HG02938 (cell line): ENCODE results near the gene RALGPS2.

ENCODE experiments used
- ATAC-seq: cut with Tn5 transposase; IDR thresholded peaks from one replicate; pipeline ENCODE4 v1.9.1; 2021; ENCODE audit warnings: mild to moderate bottlenecking, moderate library complexity; ENCODE audit not compliant: unreplicated experiment

Gene RALGPS2, protein sequence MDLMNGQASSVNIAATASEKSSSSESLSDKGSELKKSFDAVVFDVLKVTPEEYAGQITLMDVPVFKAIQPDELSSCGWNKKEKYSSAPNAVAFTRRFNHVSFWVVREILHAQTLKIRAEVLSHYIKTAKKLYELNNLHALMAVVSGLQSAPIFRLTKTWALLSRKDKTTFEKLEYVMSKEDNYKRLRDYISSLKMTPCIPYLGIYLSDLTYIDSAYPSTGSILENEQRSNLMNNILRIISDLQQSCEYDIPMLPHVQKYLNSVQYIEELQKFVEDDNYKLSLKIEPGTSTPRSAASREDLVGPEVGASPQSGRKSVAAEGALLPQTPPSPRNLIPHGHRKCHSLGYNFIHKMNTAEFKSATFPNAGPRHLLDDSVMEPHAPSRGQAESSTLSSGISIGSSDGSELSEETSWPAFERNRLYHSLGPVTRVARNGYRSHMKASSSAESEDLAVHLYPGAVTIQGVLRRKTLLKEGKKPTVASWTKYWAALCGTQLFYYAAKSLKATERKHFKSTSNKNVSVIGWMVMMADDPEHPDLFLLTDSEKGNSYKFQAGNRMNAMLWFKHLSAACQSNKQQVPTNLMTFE

DNA sequence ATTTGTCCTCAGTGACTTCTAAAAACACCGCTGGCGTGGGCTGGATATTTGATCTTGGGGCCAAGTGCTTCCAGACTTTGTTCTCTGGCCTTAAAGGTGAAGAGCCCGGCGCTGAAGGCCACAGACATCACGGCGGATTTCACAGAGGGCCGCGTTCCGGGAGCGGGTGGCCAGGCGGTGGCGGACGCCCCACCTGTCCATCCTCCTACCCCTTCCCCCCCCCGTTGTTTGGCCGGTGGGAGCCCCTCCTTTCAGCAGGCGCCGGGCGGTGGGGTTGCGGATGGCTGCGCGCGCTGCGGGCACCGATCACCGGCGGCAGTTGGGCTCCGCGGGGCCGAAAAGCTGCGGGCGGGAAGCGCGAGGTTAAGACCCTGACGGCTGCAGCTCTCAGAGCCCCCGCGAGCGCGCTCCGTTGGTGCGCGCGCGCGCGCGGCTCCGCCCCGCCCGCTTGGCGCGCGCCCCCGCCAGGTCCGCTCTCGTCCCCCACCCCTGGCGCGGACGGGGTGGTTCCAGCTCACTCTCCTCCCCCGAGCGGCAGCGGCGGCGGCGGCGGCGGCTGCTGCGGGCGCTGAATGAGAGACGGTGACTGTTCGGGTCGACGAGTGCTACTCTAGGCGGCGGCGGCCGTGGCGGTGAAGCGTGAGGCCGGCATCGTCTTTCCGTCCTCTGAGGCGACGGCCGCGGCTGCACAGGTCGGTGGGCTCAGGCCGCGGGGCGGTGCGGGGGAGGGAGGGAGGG is at the start of gene RALGPS2:
Gene RALGPS2, plus strand, starts transcription at position 517 of the 738 bp plus-strand sequence. CDS start 51,521 bp downstream, outside the sequence.
- peak; percentile 51 for ATAC-seq

DNA sequence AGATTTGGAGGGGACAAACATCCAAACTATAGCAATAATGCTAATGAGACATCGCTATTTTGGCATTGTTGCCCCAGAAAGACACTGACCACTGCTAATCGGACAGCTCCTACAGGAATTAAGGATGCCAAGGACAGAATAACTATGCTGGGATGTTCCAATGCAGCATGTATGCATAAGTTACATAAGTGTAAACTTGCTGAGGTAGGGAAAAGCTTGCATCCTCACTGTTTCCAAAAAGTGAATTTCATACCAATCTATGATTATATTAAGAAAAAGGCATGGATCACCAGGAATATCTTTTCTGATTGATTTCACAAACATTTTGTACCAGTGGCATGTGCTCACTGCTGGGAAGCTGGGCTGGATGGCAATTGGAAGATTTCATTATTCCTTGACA is 45.8 kb upstream of the RALGPS2 start:
- ATAC-seq, result no peak

DNA sequence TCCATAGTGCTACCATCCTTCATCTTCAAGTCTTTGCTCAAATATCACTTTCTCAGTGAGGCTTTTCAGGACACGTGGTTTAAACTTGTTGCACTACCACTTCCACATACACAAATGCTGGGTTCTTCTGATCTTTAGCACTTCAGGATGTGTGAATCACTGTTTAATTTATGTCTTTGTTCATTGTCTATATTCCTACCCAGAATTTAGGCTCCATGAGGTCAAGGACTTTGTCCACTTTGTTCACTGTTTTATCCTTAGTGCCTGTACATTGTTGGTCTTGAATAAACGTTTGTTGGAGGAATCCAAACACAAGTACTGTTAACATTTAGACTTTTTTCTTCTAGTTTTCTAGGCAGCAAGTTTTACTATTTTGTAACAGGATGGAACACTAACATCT is 42.6 kb upstream of the RALGPS2 start:
- no peak for ATAC-seq

DNA sequence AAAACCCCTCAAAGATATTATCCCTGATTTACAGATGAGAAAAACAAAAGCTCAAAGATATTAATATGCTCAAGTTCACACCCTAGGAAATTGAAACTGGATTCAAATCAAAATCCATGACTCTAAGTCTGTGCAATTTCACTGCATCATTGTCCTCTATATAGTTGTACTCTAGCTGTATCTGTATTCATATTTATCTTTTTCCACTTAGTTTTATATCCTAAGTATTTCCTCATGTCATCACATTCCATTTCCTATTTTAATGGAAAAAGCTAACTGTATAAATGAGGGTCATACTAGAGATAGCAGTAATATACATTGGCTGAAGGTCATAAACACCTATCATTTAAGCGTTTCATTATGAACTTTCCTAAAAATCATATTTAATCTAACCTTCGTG is 42.2 kb upstream of the RALGPS2 start:
- ATAC-seq, result no peak

DNA sequence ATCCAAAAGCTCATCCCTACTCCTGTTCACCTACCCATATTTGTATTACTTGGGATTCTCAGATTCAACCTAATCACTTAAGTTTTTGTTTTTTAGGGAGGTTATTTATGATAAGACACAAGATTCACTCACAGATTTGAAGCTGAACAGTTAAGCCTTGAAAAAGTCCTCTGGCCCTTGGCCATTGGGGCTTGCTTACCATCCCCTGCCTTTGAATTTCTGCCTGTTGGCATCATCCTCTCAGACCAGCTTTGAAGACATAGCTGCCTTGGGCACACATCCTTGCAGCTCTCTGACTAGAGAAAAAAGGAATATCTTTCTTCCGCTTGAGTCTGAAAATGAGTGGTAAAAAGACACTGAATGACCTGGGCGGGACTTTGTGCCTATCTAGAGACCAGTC is 41.8 kb upstream of the RALGPS2 start:
- no peak for ATAC-seq

DNA sequence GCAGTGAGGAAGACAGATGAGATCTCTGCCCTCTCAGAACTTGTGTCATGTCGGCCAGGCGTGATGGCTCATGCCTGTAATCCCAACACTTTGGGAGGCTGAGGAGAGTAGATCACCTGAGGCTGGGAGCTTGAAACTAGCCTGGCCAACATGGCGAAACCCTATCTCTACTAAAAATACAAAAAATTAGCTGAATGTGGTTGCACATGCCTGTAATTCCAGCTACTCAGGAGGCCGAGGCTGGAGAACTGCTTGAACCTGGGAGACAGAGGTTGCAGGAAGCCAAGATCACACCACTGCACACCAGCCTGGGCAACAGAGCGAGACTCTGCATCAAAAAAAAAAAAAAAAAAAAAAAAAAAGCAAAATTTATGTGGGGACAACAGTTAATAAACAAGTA is 40.9 kb upstream of the RALGPS2 start:
- ATAC-seq, result no peak

DNA sequence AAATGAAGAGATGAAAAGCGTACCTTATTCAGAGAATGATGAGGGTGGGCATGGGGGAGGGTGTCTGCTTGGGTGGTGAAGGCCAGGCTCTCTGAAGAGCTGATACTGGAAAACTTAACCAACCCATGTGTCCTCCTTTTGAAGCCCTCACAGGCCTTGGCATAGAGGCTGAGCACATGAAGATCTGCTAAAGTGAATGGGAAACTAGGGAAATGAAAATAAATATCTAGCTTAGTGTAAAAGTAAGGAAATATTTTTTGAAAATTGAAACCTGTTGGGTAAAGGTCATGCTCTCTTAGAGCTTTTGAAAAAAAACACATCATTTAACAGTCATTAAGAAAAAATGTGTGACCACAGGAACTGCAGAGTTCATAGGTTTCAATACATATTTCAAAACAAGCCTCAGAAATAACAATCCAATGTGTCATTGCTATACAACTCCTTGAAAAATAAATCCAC is 40.5 kb upstream of the RALGPS2 start:
- ATAC-seq, result peak; percentile 89

DNA sequence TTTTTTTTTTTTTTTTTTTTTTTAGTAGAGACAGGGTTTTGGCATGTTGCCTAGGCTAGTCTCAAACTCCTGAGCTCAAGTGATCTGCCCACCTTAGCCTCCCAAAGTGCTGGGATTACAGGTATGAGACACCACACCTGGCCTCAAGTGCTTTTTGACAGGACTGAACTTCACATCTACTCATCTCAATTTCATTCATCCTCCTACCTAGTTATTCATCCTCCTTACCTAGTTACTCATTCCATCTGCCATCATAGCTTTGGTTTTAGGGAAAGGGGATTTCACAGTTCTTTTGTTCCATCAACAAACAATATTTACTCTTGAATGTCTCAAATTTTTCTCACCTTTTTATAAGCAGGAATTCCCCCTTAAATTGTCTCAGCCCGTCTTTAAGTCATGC is 38.6 kb upstream of the RALGPS2 start:
- no peak for ATAC-seq

DNA sequence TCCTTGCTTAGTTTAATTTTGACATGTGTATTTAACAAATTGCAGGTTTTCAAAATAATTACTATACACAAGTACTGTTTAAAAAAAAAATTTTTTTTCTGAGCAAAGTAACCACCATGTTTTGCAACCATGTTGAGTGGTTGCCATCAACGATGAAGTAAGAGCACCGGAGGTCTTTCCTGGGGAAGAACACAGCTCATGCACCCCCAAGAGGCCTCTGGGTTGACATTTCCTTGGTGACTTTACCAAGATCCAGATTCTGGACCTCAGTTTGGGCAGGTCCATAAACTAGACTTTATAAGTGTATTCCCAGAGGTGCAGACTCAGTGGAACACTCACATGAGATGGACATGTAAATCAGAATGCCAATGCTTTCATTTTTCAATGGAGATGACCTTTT is 36.8 kb upstream of the RALGPS2 start:
- ATAC-seq, result no peak

DNA sequence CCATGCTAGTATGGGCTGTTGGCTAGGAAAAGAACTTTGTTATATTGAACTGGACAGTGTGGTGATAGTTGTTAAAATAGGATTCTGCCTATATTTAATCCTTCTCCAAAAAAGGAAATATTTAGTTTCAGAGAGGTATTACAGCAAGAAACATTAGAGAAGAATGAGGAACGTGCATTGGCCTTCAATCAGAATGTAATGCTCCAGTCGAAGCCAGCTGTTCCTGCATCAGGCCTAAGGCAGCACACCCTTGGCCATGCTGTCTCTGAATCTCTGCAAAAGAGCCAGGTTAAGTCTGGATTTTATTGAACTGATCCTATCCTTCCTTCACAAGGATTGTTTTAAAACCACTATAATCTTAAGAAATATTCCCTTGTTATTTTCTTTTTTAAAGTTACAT is 35.3 kb upstream of the RALGPS2 start:
- no peak for ATAC-seq

DNA sequence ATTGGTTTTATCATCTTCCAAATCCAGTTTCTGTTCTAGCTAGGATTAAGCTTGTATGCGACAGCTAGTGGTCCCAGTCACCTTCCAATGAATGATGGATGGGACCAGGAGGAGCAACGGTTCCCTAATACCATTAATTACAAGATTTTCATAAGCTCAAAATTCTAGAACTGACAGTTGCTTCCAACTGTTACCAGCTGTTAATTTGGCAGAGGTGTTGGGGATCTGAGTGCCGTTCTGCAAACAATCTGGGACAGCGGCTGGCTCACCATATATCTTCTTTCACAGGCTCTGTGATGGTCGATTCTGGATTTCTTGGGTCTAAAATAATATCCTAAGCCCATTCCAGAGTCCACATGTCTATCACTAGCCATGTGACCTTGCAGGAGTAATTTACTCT is 34.5 kb upstream of the RALGPS2 start:
- no peak for ATAC-seq

DNA sequence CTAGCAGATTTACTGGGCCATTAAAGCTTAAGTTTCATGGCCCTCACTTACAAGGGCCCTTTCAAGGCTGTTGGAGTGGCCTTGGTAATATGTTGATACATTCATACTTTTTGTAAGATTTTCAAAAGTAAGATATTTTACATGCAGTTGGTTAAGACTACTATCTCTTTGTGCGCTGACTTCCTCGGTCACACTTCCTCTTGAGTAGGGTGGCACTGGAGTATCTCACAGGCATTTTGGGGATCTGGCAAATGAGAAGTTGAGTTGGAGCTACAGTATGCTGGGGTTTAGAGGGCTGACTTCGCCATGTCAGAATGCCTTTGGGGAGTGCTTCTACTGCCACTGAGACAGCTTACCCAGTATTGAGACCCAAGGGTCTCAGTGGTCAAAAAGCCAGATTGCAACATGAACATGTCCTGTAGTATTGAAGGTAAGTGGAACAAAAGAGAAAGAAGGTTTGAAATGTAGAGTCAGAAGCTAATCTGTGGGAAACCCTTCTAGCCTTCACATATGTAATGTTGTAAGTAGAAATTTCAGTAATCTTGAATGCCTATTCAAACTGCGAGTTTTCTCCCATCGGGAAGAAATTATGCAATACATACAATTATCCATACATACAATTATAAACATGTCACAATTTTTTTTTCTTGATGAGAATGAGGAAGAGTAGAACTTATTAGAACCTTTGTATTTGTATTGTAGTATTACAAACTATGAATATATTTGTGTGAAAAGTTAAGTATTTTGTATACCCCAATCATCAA is 32.3 kb upstream of the RALGPS2 start:
- no peak for ATAC-seq

DNA sequence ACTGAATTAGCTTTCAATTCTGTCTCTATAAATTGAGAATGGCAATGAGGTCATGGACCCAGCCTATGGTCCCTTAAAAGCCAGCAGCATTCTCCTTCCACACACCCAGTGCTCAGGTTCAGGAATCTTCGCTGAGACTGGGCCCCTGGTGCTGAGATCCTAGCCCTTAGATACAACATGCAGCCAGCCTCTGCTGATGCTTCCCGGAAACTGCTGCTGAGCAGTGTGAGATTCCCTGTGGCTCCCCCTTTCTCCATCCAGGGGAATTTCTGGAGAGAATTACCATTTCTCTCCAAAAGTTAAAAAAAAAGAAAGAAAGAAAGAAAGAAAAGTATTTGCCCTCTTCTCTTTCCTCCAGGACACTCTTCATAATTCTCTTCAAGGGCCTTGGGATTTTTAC is 31.7 kb upstream of the RALGPS2 start:
- no peak for ATAC-seq

DNA sequence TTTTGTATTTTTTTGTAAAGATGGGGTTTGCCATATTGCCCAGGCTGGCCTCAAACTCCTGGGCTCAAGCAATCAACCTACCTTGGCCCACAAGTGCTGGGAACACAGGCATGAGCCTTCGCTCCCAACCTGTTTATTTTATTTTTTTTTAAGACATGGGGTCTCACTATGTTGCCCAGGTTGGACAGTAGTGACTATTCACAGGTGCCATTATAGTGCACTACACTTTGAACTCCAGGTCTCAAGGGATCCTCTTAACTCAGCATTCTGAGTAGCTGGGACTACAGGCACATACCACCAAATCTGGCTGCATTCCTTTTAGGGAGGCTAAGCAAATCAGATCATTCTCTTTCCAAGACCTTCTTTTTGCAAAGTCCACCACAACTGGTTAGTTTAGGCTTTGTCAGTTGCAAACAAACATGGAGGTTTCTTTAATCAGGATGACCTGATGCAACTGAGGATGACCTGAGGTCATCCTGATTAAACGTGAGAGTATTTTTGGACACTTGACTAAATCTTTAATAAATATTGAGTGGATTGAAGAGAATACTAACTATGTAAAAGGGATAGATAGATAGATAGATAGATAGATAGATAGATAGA is 30.0 kb upstream of the RALGPS2 start:
- no peak for ATAC-seq

DNA sequence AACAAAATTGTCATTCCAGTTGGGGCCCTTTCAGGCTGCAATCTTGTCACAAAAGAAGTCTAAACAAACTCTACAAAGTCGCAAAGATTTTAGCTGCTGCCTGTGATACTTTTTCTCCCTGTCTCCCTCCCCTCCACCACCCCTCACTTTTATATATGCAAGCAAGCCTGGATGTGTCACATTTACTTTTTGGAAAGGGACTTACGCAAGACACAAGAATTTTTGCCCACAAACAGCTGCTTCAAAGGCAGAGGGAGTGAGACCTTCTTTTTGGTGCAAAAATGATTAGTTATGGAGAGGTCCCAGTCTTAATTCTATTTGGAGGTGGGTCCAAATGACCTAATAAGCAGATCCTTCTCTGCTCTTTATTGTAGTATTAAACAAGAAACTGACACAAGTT is 22.9 kb upstream of the RALGPS2 start:
- ATAC-seq, result no peak

DNA sequence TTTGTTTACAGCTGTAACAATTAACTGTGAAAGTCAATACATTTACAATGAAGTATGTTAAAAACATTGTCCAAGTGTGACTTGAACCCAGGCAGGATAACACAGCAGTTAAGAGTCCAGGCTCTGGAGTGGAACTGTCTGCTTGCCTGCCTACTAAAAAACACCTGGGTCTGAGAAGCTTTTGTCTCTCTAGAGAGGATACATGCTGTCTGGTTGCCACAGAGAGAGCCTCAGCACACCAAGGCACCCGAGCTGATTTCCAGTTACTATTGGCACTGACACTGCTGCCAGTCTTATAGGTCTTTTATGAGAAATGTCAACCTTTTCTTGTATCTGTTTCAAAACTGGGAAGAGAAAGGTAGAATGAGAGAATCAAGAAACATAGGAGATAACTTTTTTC is 20.2 kb upstream of the RALGPS2 start:
- ATAC-seq, result no peak

DNA sequence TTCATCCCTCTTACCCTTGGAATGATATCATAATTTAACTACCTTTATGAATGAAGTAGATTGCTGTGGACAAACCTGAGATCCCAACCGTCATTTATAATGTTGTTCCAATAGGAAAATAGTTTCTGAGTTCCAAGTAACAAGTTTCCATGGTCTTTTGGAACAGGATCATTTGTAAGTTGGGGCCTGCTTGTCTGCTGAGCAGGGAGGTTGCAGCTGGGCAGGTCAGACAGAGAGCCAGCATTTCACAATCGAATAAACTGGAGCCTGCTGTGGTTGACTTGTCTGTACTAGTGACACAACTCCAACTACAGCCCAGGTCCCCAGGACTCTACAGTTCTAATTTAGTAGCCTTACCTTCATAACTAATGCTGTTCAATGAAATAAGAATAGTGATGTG is 18.6 kb upstream of the RALGPS2 start:
- ATAC-seq, result no peak

DNA sequence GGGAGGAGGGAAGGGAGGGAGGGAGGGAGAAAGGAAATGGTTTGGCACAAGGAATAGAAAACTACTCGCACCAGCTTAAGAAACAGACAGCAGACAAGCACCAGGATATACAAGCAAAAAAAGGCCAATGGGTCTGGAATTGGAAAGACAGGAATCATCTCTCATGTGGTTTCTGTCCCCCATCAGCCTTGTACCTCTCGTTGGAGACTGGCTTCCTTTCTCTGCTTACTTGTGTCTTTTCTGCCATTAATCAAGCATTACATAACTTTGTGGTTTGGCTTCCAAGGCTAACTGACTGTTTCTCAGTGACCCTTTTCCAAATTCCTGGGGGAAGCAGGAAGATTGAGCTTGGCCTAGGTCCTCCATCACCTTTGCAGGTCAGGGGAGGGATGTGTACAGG is 11.8 kb upstream of the RALGPS2 start:
- no peak for ATAC-seq

DNA sequence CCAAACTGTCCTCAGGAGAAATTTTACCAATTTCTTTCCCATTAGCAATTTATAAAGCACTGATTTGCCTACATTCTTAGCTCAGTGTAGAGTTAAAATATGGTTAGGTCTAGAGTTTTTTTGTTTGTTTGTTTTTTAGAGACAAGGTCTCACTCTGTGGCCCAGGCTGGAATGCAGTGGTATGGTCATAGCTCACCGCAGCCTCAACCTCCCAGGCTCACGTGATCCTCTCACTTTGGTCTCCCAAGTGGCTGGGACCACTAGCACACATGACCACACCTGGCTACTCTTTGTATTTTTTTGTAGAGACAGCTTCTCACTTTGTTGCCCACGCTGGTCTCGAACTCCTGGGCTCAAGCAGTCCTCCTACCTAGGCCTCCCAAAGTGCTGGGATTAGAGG is 10.6 kb upstream of the RALGPS2 start:
- no peak for ATAC-seq

DNA sequence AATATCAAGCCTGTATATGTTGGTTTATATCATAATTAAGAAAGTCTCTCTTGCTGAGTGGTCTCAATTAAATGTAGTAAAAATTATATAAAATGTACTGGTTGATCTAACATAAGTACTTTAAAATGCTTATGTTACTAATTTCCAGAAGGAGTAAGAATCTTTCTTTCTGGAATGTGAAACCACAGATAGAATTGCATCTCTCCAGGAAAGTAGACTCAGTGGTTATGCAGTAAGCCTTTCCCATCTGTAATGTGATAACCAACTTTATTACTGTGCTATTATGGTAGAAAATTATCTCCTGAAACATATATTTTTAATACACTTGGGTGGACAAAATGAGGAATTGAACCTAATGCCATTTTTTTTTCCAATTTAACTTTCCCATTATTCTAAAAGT is 8.9 kb upstream of the RALGPS2 start:
- no peak for ATAC-seq

DNA sequence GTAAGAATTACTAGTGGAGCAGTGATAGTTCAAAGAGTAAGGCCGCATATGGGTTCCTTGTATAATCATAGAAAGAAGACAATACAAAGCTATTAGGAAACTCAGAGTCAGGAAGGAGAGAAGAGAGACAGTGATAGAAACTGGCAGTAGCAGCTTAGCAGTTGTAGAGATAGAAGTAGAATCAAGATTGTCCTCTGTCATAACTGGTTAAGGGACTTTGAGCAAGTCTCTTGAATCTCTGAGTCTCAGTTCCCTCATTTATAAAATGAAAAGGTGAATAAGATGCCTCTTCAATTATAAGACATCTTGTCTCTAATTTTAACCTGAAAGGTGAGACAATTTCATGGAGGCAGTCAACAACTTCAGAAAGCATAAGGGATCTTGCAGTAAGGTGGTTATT is 6.5 kb upstream of the RALGPS2 start:
- no peak for ATAC-seq
